ENCODE measurements around the gene SNRPD2. TPM values are rescaled to one million over a fixed set of nuclear protein-coding genes. Genes with fewer than 3 reads are reported as not detected.

Gene SNRPD2
- total and polyA plus RNA-seq, 2 of the 8 experiments (the other 6 are each of a cell fraction or from before 2014, with no cell fraction given) = 645 to 759 TPM

DNA sequence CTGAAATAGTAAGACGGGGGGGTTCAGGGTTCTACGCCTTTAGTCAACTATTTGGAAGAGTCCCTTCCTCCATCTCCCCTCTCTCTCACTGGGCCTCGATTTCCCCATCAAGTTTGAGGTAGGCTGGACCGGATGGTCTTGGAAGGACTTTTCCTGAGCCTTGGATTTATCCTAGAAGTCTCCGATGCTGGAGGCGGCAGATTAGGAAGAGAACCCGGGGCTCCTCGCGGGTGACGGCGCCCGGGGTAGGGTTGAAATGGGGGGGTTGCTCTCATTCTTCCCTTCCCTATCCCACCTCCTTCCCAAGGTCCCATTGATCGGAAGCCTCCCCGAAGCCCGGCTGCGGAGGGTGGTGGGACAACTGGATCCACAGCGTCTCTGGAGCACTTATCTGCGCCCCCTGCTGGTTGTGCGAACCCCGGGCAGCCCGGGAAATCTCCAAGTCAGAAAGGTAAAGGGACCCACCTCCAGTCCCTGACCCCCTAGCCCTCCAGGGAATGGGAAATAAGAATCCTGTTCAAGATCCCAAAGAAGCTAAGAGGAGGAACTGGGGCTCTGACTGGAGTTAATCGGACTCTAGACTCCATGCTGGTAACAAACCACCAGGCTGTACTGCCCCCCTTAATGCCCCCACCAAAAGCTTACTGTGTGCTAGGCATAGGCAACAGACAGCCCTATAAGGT, 1.5 kb upstream of the SNRPD2 start (continued):
- TF ChIP-seq FOSL1 (IDR thresholded peaks at IDR 0.05; ENCODE audit: insufficient read depth, low read depth, low read length) = no peak
- peak; percentile 47; the same call in 1 of the 2 replicates for TF ChIP-seq TBP (IDR thresholded peaks at IDR 0.05; ENCODE audit: low read depth, low read length)
- TF ChIP-seq RAD21 (IDR thresholded peaks at IDR 0.05 in 1 of 2, conservative IDR thresholded peaks at IDR 0.05 in 1 of 2; ENCODE audit: low read depth in 2 of 2, low read length in 2 of 2) = peak; percentile 48 to 60; a peak in 3 of 4 replicates
- TF ChIP-seq RXRA (IDR thresholded peaks at IDR 0.05; ENCODE audit: insufficient read depth, low read depth, low read length) = 0 out of 2 replicates have a peak, but pooled peaks have one; percentile 82
- TF ChIP-seq JUND (IDR thresholded peaks at IDR 0.05; ENCODE audit: low read length) = 0 out of 2 replicates have a peak, but pooled peaks have one; percentile 34

Data from H1 (cell line).